Endothelial cell of umbilical vein (primary cell): Measurements from ENCODE around the gene PPM1H. TPM values are rescaled to one million over a fixed set of nuclear protein-coding genes. Genes with fewer than 3 reads are reported as not detected.

ENCODE experiments used
- BruUV-seq: library from RNA; stranded (reverse); fragments of 400-500 nt; replicated peaks from 2 replicates; lab custom pipeline; 2021; lab: Mats Ljungman, UMichigan
- CTCF ChIA-PET: fragments of 300-600, 350-600 bp; sonication (Branson Sonifier 250); formaldehyde crosslinking; loops from one replicate; lab custom pipeline; 2021; ENCODE audit warnings: antibody characterized with exemption, inconsistent platforms; lab: Charles Lee
- POLR2A ChIA-PET: fragments of 300-600, 350-600 bp; sonication (Branson Sonifier 250); formaldehyde crosslinking; loops from one replicate; lab custom pipeline; 2021; ENCODE audit warnings: antibody characterized with exemption, inconsistent platforms; lab: Charles Lee
- DNase-seq: peaks from one replicate; pipeline ENCODE4 v3.0.0-alpha.2; 2011; ENCODE audit warnings: low read depth, low spot score
- FAIRE-seq: peaks from 2 replicates; lab custom pipeline; 2011; peaks lifted over from hg19 to GRCh38; lab: Jason Lieb, UNC
- H2AFZ ChIP-seq: 2 replicates; pipeline ENCODE4 v1.6.0; 2012; ENCODE audit warnings: low read depth, low read length, control low read depth, inconsistent platforms
- H3K27ac ChIP-seq: 2 replicates; pipeline ENCODE4 v1.5.1; 2011; ENCODE audit warnings: low read depth, mild to moderate bottlenecking, control low read depth, low read length, moderate library complexity; ENCODE audit not compliant: insufficient read depth
- H3K27me3 ChIP-seq, 2 experiments: 2 replicates each; pipeline versions ENCODE4 v1.6.0 to v1.6.1; 2011; ENCODE audit warnings: low read length in 2 of 2, mixed read lengths in 1 of 2; ENCODE audit not compliant: control insufficient read depth in 2 of 2, insufficient read depth in 2 of 2
- H3K36me3 ChIP-seq, 2 experiments: 2 replicates in 1 of 2; 3 replicates in 1 of 2; pipeline ENCODE4 v1.5.1; 2011; ENCODE audit warnings: low read length in 2 of 2, mild to moderate bottlenecking in 1 of 2, moderate library complexity in 1 of 2; ENCODE audit not compliant: control insufficient read depth in 2 of 2, insufficient read depth in 2 of 2; ENCODE audit errors: extremely low read depth in 1 of 2
- H3K4me1 ChIP-seq: 3 replicates; pipeline ENCODE4 v1.5.1; 2011; ENCODE audit warnings: mild to moderate bottlenecking, low read length; ENCODE audit not compliant: control insufficient read depth, insufficient read depth; ENCODE audit errors: extremely low read depth
- H3K4me2 ChIP-seq: 2 replicates; pipeline ENCODE4 v1.6.1; 2011; ENCODE audit warnings: low read length, control low read depth, mixed read lengths; ENCODE audit not compliant: insufficient read depth
- H3K4me3 ChIP-seq, 3 experiments: fragments of 200-600 bp in 1 of 3; sonication (generic), shearing (Covaris generic) in 1 of 3; replicated peaks in 1 of 3; 2 replicates each; pipeline ENCODE4 v1.5.1; 2011 to 2016; ENCODE audit warnings: control low read depth in 3 of 3, low read length in 3 of 3, mild to moderate bottlenecking in 2 of 3, inconsistent platforms in 1 of 3, low read depth in 1 of 3, moderate library complexity in 1 of 3; ENCODE audit not compliant: insufficient read depth in 1 of 3
- H3K79me2 ChIP-seq: 2 replicates; pipeline ENCODE4 v1.6.0; 2012; ENCODE audit warnings: low read length, inconsistent platforms; ENCODE audit not compliant: control insufficient read depth, insufficient read depth
- H3K9ac ChIP-seq: replicated peaks from 2 replicates; pipeline ENCODE3; 2011; ENCODE audit warnings: low read length, control low read depth; ENCODE audit not compliant: insufficient read depth; ENCODE audit errors: extremely low read depth
- H3K9me1 ChIP-seq: replicated peaks from 3 replicates; pipeline ENCODE4 v1.6.0; 2011; ENCODE audit warnings: mild to moderate bottlenecking, low read length; ENCODE audit not compliant: control insufficient read depth, insufficient read depth; ENCODE audit errors: extremely low read depth
- H3K9me3 ChIP-seq: replicated peaks from 2 replicates; pipeline ENCODE4 v1.5.1; 2012; ENCODE audit warnings: low read length, inconsistent platforms; ENCODE audit not compliant: control insufficient read depth, insufficient read depth
- H4K20me1 ChIP-seq: replicated peaks from 2 replicates; pipeline ENCODE3; 2011; ENCODE audit warnings: mild to moderate bottlenecking, low read length; ENCODE audit not compliant: control insufficient read depth, insufficient read depth; ENCODE audit errors: extremely low read depth
- EZH2 ChIP-seq: IDR thresholded peaks from 2 replicates; pipeline ENCODE4 v1.6.1; 2012; ENCODE audit warnings: borderline replicate concordance, low read depth, mild to moderate bottlenecking, moderate library complexity, low read length, inconsistent platforms; ENCODE audit not compliant: severe bottlenecking
- FOS ChIP-seq: IDR thresholded peaks from 2 replicates; pipeline ENCODE4 v1.6.1; 2011; ENCODE audit warnings: mild to moderate bottlenecking, low read length, moderate library complexity, borderline replicate concordance; ENCODE audit not compliant: insufficient read depth
- GATA2 ChIP-seq: IDR thresholded peaks from 2 replicates; pipeline ENCODE4 v1.7.0; 2011; ENCODE audit warnings: low read depth, mild to moderate bottlenecking, moderate library complexity, mixed read lengths, low read length; ENCODE audit not compliant: insufficient read length, insufficient read depth
- JUN ChIP-seq: IDR thresholded peaks from 2 replicates; pipeline ENCODE4 v1.6.1; 2011; ENCODE audit warnings: borderline replicate concordance, low read depth; ENCODE audit not compliant: insufficient read length, insufficient read depth
- MYC ChIP-seq: IDR thresholded peaks from one replicate; pipeline ENCODE4 v1.6.1; 2011; ENCODE audit warnings: mild to moderate bottlenecking, low read depth, low read length
- POLR2A ChIP-seq: IDR thresholded peaks from 2 replicates; pipeline ENCODE4 v1.6.1; 2012; ENCODE audit warnings: low read depth, mild to moderate bottlenecking, control low read depth, low read length
- POLR2AphosphoS5 ChIP-seq: IDR thresholded peaks from 2 replicates; pipeline ENCODE4 v1.6.1; 2012; ENCODE audit warnings: low read depth, mild to moderate bottlenecking, control low read depth, low read length, moderate library complexity; ENCODE audit not compliant: insufficient read depth
- dilution Hi-C: fragments of 300-500 bp; cut with MboI; formaldehyde crosslinking; loops from one replicate; pipeline ENCODE4 v1.15.0; 2019; ENCODE audit warnings: low sequenced_read_pairs; ENCODE audit not compliant: extremely low pct_ligation_motif_present
- intact Hi-C: fragments of 100-400 bp; cut with micrococcal nuclease; formaldehyde crosslinking; loops from one replicate; pipeline ENCODE4 v1.10.0; 2022
- polyA plus RNA-seq, 4 experiments: library from polyadenylated mRNA; depleted of rRNA in 3 of 4; stranded (reverse) in 3 of 4; unstranded in 1 of 4; fragments of >200 nt; gene quantifications; 2 replicates each; pipeline versions ENCODE4 v1.2.1 to v1.2.3, GENCODE V29; 2011 to 2012; ENCODE audit warnings: missing spikeins in 1 of 4
- total RNA-seq: library from RNA; stranded (reverse); gene quantifications from 2 replicates; pipeline ENCODE4 v1.2.3, GENCODE V29; 2021
- TF ChIP-seq, protein P1 (sequence below), 2 donors: IDR thresholded peaks; 1 replicate in 1 of 2; 2 replicates in 1 of 2; pipeline ENCODE4 v1.5.1; 2011; ENCODE audit warnings: low read length in 2 of 2, mild to moderate bottlenecking in 2 of 2, moderate library complexity in 2 of 2, control low read depth in 1 of 2, inconsistent platforms in 1 of 2, low read depth in 1 of 2; ENCODE audit not compliant: insufficient read depth in 1 of 2; ENCODE audit errors: extremely low read depth in 1 of 2
- TF ChIP-seq, protein P2 (sequence below): IDR thresholded peaks from 2 replicates; pipeline ENCODE4 v1.6.1; 2011; ENCODE audit not compliant: insufficient read depth, insufficient read length

Gene PPM1H
- total and polyA plus RNA-seq, 2 donors (not counting 3 experiments of a cell fraction or from before 2014, with no cell fraction given) = 1.0 to 7.2 TPM

GRCh38 chr12:62856454-62856853, 78.5 kb downstream of the PPM1H start:
- Histone ChIP-seq H3K9me1 (no peaks in the 10 kb centered on the region), H3K4me1 (peaks cover 8% of the 10 kb centered on the region), H3K79me2 (no peaks in the 10 kb centered on the region), H3K4me3 (no peak overlapping the region), H4K20me1 (no peaks in the 10 kb centered on the region), H2AFZ (no peak overlapping the region), H3K36me3 (no peaks in the 10 kb centered on the region), H3K27me3 (no peaks in the 10 kb centered on the region), H3K9ac (no peak overlapping the region), H3K9me3 (no peaks in the 10 kb centered on the region), H3K4me2 (no peak overlapping the region), H3K27ac (no peak overlapping the region)
- ChIA-PET CTCF (interaction anchor here (0.7 kb wide), 1 partner anchor 646 kb away, joined by 3 read pairs; no protein-coding TSS in a partner anchor), POLR2A (no interaction called here)
- dilution Hi-C loops = no loop called here
- TF ChIP-seq POLR2AphosphoS5 (no peak), EZH2 (no peak), JUN (no peak), POLR2A (no peak), MYC (no peak), GATA2 (no peak), FOS (no peak)
- TF ChIP-seq, protein P1, sequence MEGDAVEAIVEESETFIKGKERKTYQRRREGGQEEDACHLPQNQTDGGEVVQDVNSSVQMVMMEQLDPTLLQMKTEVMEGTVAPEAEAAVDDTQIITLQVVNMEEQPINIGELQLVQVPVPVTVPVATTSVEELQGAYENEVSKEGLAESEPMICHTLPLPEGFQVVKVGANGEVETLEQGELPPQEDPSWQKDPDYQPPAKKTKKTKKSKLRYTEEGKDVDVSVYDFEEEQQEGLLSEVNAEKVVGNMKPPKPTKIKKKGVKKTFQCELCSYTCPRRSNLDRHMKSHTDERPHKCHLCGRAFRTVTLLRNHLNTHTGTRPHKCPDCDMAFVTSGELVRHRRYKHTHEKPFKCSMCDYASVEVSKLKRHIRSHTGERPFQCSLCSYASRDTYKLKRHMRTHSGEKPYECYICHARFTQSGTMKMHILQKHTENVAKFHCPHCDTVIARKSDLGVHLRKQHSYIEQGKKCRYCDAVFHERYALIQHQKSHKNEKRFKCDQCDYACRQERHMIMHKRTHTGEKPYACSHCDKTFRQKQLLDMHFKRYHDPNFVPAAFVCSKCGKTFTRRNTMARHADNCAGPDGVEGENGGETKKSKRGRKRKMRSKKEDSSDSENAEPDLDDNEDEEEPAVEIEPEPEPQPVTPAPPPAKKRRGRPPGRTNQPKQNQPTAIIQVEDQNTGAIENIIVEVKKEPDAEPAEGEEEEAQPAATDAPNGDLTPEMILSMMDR (IDR thresholded peaks at IDR 0.05; ENCODE audit: extremely low read depth in 1 of 2, insufficient read depth in 1 of 2, low read depth in 1 of 2, low read length in 2 of 2) = no peak
- TF ChIP-seq, protein P2, sequence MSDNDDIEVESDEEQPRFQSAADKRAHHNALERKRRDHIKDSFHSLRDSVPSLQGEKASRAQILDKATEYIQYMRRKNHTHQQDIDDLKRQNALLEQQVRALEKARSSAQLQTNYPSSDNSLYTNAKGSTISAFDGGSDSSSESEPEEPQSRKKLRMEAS = no peak
- intact Hi-C loops = no loop called here
- FAIRE-seq = no peak
- BruUV-seq = no TSS peak
- no peak for DNase-seq
